GM19099 (cell line): Measurements from ENCODE around the gene ASB3.
A peak's percentile ranks its signal among the peaks of the same experiment; 100 is the strongest.

Source experiments
- POLR2A ChIP-seq: IDR thresholded peaks from 3 replicates; pipeline ENCODE4 v1.6.1; 2011; ENCODE audit warnings: low read depth; ENCODE audit not compliant: insufficient read length; ENCODE audit errors: extremely low read depth

Gene ASB3

GRCh38 chr2:53786705-53787613 is at the start of gene ASB3, which contains the start of gene ERLEC1:
Gene ASB3 (minus strand): TSS chr2:53786953. CDS start chr2:53765572, 21,381 bp downstream.
Gene ERLEC1 (plus strand): TSS chr2:53787044. CDS start chr2:53787211, 167 bp downstream.
- TF ChIP-seq POLR2A = peak; percentile 83

- TF ChIP-seq POLR2A = no peak
These were observed 42.7 kb upstream of the ASB3 start for GRCh38 chr2:53829273-53829979.

- no peak for TF ChIP-seq POLR2A
These were observed 41.6 kb upstream of the ASB3 start for GRCh38 chr2:53828331-53828730.

GRCh38 chr2:53827398-53828175 is 40.8 kb upstream of the ASB3 start:
- no peak for TF ChIP-seq POLR2A

GRCh38 chr2:53826587-53827397 is 40.0 kb upstream of the ASB3 start:
- no peak for TF ChIP-seq POLR2A

GRCh38 chr2:53826030-53826410 is 39.3 kb upstream of the ASB3 start:
- TF ChIP-seq POLR2A = no peak

GRCh38 chr2:53821810-53822209 is 35.1 kb upstream of the ASB3 start:
- TF ChIP-seq POLR2A = no peak

GRCh38 chr2:53820711-53821110 is 34.0 kb upstream of the ASB3 start:
- TF ChIP-seq POLR2A = no peak

- TF ChIP-seq POLR2A = no peak
These were observed 33.3 kb upstream of the ASB3 start for GRCh38 chr2:53820048-53820447.

GRCh38 chr2:53819634-53820033 is 32.9 kb upstream of the ASB3 start:
- TF ChIP-seq POLR2A = no peak

GRCh38 chr2:53818854-53819435 is 32.2 kb upstream of the ASB3 start:
- TF ChIP-seq POLR2A = no peak

GRCh38 chr2:53813151-53813550 is 26.4 kb upstream of the ASB3 start:
- TF ChIP-seq POLR2A = no peak

- TF ChIP-seq POLR2A = no peak
These were observed 24.8 kb upstream of the ASB3 start for GRCh38 chr2:53811601-53812000.

GRCh38 chr2:53802617-53803151 is 15.9 kb upstream of the ASB3 start:
- TF ChIP-seq POLR2A = no peak
